WTC11 (cell line): ENCODE measurements around the gene GALNT9. TPM values are rescaled to one million over a fixed set of nuclear protein-coding genes. Genes with fewer than 3 reads are reported as not detected.

ENCODE experiments used
- ATAC-seq: fragments of 200-7000 bp; cut with Tn5 transposase; 2 replicates; pipeline ENCODE4 v1.10.0; 2021; ENCODE audit warnings: mild to moderate bottlenecking, moderate library complexity
- CTCF ChIA-PET: fragments of 300-600 bp; sonication (Branson Sonifier 250); formaldehyde crosslinking; loops from one replicate; lab custom pipeline; 2021; ENCODE audit warnings: antibody characterized with exemption; lab: Charles Lee
- POLR2A ChIA-PET: fragments of 350-600 bp; sonication (Branson Sonifier 250); formaldehyde crosslinking; loops from one replicate; lab custom pipeline; 2021; ENCODE audit warnings: antibody characterized with exemption; lab: Charles Lee
- DNase-seq: peaks from one replicate; pipeline ENCODE4 v3.0.0; 2021; ENCODE audit warnings: low spot score
- H3K27ac Mint-ChIP-seq: 2 replicates; pipeline ENCODE4 v1.8.0; 2021; ENCODE audit warnings: mixed read lengths
- H3K27me3 Mint-ChIP-seq: 2 replicates; pipeline ENCODE4 v1.8.0; 2021; ENCODE audit warnings: low read depth, mild to moderate bottlenecking, moderate library complexity, mixed read lengths
- H3K36me3 Mint-ChIP-seq: 2 replicates; pipeline ENCODE4 v1.8.0; 2021; ENCODE audit warnings: mixed read lengths
- H3K4me1 Mint-ChIP-seq: 2 replicates; pipeline ENCODE4 v1.8.0; 2022; ENCODE audit warnings: mixed read lengths
- H3K4me3 Mint-ChIP-seq: 2 replicates; pipeline ENCODE4 v1.8.0; 2021; ENCODE audit warnings: mild to moderate bottlenecking, moderate library complexity, mixed read lengths
- H3K9me3 Mint-ChIP-seq: 2 replicates; pipeline ENCODE4 v1.8.0; 2021; ENCODE audit warnings: mixed read lengths
- ETV6 ChIP-seq: sonication (generic); formaldehyde crosslinking; IDR thresholded peaks from 2 replicates; pipeline ENCODE4 v1.8.1; 2022; ENCODE audit warnings: mild to moderate bottlenecking, missing genetic modification reagents
- JAZF1 ChIP-seq: fragments of 250-450 bp; sonication (Bioruptor Pico); IDR thresholded peaks from 2 replicates; pipeline ENCODE4 v1.9.0; 2021; ENCODE audit warnings: moderate library complexity, mild to moderate bottlenecking, inconsistent platforms
- KAT7 ChIP-seq: sonication (generic); formaldehyde crosslinking; IDR thresholded peaks from 2 replicates; pipeline ENCODE4 v1.8.1; 2023; ENCODE audit warnings: missing genetic modification reagents, mild to moderate bottlenecking, borderline replicate concordance
- NFATC4 ChIP-seq: fragments of 250-450 bp; sonication (Bioruptor Pico); IDR thresholded peaks from 2 replicates; pipeline ENCODE4 v1.9.0; 2021; ENCODE audit warnings: mild to moderate bottlenecking
- NFE2L1 ChIP-seq: sonication (generic); formaldehyde crosslinking; IDR thresholded peaks from 2 replicates; pipeline ENCODE4 v1.8.1; 2023; ENCODE audit warnings: missing genetic modification reagents
- SMAD4 ChIP-seq: sonication (generic); formaldehyde crosslinking; IDR thresholded peaks from 2 replicates; pipeline ENCODE4 v1.8.0; 2022; ENCODE audit warnings: mild to moderate bottlenecking, missing genetic modification reagents
- TEAD4 ChIP-seq: sonication (generic); formaldehyde crosslinking; IDR thresholded peaks from 2 replicates; pipeline ENCODE4 v1.8.0; 2022; ENCODE audit warnings: mild to moderate bottlenecking, missing genetic modification reagents
- ZNF138 ChIP-seq: sonication (generic); formaldehyde crosslinking; conservative IDR thresholded peaks from 2 replicates; pipeline ENCODE4 v1.8.1; 2022; ENCODE audit warnings: mild to moderate bottlenecking, moderate library complexity, missing genetic modification reagents
- ZNF317 ChIP-seq: sonication (generic); formaldehyde crosslinking; IDR thresholded peaks from 2 replicates; pipeline ENCODE4 v1.8.1; 2023; ENCODE audit warnings: low read depth, mild to moderate bottlenecking, moderate library complexity, missing genetic modification reagents, borderline replicate concordance
- total RNA-seq: library from RNA; stranded (reverse); gene quantifications from 3 replicates; pipeline ENCODE4 v1.2.3, GENCODE V29; 2021
- TF ChIP-seq, protein P1 (sequence below): fragments of 250-450 bp; sonication (Bioruptor Pico); IDR thresholded peaks from 2 replicates; pipeline ENCODE4 v1.9.0; 2021; ENCODE audit warnings: mild to moderate bottlenecking, borderline replicate concordance
- TF ChIP-seq, protein P2 (sequence below): sonication (generic); formaldehyde crosslinking; IDR thresholded peaks from 2 replicates; pipeline ENCODE4 v1.8.1; 2023; ENCODE audit warnings: mild to moderate bottlenecking, missing genetic modification reagents, moderate library complexity
- TF ChIP-seq, protein P3 (sequence below): sonication (generic); formaldehyde crosslinking; conservative IDR thresholded peaks from 2 replicates; pipeline ENCODE4 v1.8.1; 2023; ENCODE audit warnings: mild to moderate bottlenecking, low read depth, missing genetic modification reagents, moderate library complexity
- TF ChIP-seq, protein P4 (sequence below): sonication (generic); formaldehyde crosslinking; IDR thresholded peaks from 2 replicates; pipeline ENCODE4 v1.8.1; 2022; ENCODE audit warnings: mild to moderate bottlenecking, missing genetic modification reagents, moderate library complexity, borderline replicate concordance
- TF ChIP-seq, protein P5 (sequence below): sonication (generic); formaldehyde crosslinking; IDR thresholded peaks from 2 replicates; pipeline ENCODE4 v1.8.0; 2023; ENCODE audit warnings: missing genetic modification reagents
- TF ChIP-seq, protein P6 (sequence below): sonication (generic); formaldehyde crosslinking; IDR thresholded peaks from 2 replicates; pipeline ENCODE4 v1.8.1; 2022; ENCODE audit warnings: low read depth, mild to moderate bottlenecking, moderate library complexity, missing genetic modification reagents, borderline replicate concordance
- TF ChIP-seq, protein P7 (sequence below): fragments of 250-450 bp; sonication (Bioruptor Pico); IDR thresholded peaks from 2 replicates; pipeline ENCODE4 v2.1.2; 2022; ENCODE audit warnings: mild to moderate bottlenecking, moderate library complexity
- TF ChIP-seq, protein P8 (sequence below): sonication (generic); formaldehyde crosslinking; IDR thresholded peaks from 2 replicates; pipeline ENCODE4 v1.8.0; 2023; ENCODE audit warnings: mild to moderate bottlenecking, missing genetic modification reagents

Gene GALNT9
- total RNA-seq, 1 experiment from 2014 or later = 0.90 TPM

DNA sequence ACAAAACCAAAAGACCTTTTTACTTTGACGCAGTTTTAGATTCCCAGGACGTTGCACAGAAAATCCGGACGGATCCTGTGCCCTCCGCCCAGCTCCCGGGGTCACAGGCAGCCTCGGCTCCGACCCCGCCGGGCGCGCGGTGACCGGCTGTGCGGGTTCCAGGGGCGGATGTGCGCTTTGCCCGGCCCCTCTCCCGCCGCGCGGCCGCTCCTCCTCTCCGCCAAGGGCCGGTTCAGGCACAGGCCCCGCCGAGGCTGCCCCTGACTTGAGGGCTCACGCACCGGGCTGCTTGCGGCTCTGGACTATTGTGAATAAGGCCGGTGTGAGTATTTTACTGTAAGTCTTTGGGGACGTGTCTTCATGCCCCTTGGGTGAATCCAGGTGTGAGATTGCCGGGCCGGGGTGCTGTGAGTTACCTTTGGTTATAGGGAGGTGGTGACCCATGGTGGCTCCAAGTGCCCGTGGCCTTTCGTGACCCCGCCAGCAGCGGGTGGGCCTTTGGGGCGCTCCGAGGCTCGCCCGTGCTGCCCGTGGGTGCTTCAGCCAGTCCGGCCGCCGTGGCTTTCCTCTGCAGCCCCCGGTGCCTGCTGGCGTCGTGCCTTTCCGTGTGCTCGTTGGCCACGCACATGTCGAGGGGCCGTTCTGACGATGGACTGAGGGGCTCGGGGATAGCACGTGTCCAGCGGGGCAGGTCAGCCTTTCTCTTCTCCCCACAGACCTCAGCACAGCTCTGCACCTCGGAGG, 139.2 kb downstream of the GALNT9 start (continued):
- TF ChIP-seq ZNF138 (CRISPR knock-in tag) (peak; percentile 61; the same call in 1 of the 2 replicates), JAZF1 (CRISPR knock-in tag) (no peak), NFE2L1 (CRISPR knock-in tag) (no peak)
- TF ChIP-seq, protein P1, sequence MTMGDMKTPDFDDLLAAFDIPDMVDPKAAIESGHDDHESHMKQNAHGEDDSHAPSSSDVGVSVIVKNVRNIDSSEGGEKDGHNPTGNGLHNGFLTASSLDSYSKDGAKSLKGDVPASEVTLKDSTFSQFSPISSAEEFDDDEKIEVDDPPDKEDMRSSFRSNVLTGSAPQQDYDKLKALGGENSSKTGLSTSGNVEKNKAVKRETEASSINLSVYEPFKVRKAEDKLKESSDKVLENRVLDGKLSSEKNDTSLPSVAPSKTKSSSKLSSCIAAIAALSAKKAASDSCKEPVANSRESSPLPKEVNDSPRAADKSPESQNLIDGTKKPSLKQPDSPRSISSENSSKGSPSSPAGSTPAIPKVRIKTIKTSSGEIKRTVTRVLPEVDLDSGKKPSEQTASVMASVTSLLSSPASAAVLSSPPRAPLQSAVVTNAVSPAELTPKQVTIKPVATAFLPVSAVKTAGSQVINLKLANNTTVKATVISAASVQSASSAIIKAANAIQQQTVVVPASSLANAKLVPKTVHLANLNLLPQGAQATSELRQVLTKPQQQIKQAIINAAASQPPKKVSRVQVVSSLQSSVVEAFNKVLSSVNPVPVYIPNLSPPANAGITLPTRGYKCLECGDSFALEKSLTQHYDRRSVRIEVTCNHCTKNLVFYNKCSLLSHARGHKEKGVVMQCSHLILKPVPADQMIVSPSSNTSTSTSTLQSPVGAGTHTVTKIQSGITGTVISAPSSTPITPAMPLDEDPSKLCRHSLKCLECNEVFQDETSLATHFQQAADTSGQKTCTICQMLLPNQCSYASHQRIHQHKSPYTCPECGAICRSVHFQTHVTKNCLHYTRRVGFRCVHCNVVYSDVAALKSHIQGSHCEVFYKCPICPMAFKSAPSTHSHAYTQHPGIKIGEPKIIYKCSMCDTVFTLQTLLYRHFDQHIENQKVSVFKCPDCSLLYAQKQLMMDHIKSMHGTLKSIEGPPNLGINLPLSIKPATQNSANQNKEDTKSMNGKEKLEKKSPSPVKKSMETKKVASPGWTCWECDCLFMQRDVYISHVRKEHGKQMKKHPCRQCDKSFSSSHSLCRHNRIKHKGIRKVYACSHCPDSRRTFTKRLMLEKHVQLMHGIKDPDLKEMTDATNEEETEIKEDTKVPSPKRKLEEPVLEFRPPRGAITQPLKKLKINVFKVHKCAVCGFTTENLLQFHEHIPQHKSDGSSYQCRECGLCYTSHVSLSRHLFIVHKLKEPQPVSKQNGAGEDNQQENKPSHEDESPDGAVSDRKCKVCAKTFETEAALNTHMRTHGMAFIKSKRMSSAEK (CRISPR knock-in tag) = no peak
- TF ChIP-seq, protein P2, sequence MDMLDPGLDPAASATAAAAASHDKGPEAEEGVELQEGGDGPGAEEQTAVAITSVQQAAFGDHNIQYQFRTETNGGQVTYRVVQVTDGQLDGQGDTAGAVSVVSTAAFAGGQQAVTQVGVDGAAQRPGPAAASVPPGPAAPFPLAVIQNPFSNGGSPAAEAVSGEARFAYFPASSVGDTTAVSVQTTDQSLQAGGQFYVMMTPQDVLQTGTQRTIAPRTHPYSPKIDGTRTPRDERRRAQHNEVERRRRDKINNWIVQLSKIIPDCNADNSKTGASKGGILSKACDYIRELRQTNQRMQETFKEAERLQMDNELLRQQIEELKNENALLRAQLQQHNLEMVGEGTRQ (CRISPR knock-in tag) = no peak

DNA sequence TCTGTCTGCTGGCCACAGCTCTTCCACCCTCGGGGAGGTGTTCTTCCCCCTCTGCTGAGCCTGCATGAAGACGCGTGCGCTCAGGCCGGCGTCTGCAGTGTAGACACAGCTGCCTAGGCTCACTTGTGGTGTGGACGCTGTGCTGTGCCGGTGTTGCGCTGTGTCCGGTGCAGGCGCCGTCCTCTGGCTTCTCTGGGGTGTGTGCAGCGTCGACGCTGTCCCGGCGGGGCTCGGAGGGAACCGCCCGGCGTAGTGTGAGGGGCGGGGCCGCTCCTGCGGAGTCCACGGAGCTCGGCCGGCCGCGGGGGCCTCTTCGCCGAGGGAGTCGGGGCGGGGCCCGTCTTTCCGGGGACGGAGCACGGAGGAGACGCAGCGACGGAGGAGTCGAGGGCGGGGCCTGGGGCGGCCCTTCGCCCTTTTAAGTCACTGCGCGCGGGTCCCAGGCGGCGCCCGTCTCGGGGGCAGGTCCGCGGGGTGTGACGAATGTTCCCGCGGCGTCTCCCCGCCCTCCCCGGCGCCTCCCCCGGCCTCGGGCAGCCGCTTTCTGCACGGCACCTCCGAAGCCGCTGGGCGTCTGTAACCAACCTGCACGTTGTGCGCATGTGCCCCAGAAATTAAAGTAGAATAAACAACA, 139.9 kb downstream of the GALNT9 start:
- H3K36me3 Mint-ChIP-seq = peaks cover 10% of the 10 kb centered on the region
- ATAC-seq (peak; percentile 70), DNase-seq (peak; percentile 73)
- ChIA-PET POLR2A (no interaction called here), CTCF (interaction anchor here (0.7 to 2.2 kb wide), 10 partner anchors 11 to 372 kb away, joined by 3 to 8 read pairs (median 4); no protein-coding TSS in a partner anchor)
- peak overlapping the region; percentile 89; the same call in 1 of the 2 replicates for H3K27ac Mint-ChIP-seq
- peaks cover 72% of the 10 kb centered on the region for H3K27me3 Mint-ChIP-seq
- peaks cover 14% of the 10 kb centered on the region for H3K9me3 Mint-ChIP-seq
- H3K4me3 Mint-ChIP-seq = peak overlapping the region; percentile 83
- H3K4me1 Mint-ChIP-seq = peaks cover 7% of the 10 kb centered on the region
- TF ChIP-seq ETV6 (CRISPR knock-in tag) (no peak), ZNF317 (CRISPR knock-in tag) (no peak), NFATC4 (CRISPR knock-in tag) (no peak), KAT7 (CRISPR knock-in tag) (0 out of 2 replicates have a peak, but pooled peaks have one; percentile 34), SMAD4 (CRISPR knock-in tag) (0 out of 2 replicates have a peak, but pooled peaks have one; percentile 3), TEAD4 (CRISPR knock-in tag) (no peak)
- TF ChIP-seq, protein P3, sequence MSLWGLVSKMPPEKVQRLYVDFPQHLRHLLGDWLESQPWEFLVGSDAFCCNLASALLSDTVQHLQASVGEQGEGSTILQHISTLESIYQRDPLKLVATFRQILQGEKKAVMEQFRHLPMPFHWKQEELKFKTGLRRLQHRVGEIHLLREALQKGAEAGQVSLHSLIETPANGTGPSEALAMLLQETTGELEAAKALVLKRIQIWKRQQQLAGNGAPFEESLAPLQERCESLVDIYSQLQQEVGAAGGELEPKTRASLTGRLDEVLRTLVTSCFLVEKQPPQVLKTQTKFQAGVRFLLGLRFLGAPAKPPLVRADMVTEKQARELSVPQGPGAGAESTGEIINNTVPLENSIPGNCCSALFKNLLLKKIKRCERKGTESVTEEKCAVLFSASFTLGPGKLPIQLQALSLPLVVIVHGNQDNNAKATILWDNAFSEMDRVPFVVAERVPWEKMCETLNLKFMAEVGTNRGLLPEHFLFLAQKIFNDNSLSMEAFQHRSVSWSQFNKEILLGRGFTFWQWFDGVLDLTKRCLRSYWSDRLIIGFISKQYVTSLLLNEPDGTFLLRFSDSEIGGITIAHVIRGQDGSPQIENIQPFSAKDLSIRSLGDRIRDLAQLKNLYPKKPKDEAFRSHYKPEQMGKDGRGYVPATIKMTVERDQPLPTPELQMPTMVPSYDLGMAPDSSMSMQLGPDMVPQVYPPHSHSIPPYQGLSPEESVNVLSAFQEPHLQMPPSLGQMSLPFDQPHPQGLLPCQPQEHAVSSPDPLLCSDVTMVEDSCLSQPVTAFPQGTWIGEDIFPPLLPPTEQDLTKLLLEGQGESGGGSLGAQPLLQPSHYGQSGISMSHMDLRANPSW (CRISPR knock-in tag) = no peak
- TF ChIP-seq, protein P4, sequence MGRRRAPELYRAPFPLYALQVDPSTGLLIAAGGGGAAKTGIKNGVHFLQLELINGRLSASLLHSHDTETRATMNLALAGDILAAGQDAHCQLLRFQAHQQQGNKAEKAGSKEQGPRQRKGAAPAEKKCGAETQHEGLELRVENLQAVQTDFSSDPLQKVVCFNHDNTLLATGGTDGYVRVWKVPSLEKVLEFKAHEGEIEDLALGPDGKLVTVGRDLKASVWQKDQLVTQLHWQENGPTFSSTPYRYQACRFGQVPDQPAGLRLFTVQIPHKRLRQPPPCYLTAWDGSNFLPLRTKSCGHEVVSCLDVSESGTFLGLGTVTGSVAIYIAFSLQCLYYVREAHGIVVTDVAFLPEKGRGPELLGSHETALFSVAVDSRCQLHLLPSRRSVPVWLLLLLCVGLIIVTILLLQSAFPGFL (CRISPR knock-in tag) = no peak
- TF ChIP-seq, protein P5, sequence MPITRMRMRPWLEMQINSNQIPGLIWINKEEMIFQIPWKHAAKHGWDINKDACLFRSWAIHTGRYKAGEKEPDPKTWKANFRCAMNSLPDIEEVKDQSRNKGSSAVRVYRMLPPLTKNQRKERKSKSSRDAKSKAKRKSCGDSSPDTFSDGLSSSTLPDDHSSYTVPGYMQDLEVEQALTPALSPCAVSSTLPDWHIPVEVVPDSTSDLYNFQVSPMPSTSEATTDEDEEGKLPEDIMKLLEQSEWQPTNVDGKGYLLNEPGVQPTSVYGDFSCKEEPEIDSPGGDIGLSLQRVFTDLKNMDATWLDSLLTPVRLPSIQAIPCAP (CRISPR knock-in tag) = no peak
- TF ChIP-seq, protein P6, sequence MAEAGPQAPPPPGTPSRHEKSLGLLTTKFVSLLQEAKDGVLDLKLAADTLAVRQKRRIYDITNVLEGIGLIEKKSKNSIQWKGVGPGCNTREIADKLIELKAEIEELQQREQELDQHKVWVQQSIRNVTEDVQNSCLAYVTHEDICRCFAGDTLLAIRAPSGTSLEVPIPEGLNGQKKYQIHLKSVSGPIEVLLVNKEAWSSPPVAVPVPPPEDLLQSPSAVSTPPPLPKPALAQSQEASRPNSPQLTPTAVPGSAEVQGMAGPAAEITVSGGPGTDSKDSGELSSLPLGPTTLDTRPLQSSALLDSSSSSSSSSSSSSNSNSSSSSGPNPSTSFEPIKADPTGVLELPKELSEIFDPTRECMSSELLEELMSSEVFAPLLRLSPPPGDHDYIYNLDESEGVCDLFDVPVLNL (CRISPR knock-in tag) = no peak
- TF ChIP-seq, protein P7, sequence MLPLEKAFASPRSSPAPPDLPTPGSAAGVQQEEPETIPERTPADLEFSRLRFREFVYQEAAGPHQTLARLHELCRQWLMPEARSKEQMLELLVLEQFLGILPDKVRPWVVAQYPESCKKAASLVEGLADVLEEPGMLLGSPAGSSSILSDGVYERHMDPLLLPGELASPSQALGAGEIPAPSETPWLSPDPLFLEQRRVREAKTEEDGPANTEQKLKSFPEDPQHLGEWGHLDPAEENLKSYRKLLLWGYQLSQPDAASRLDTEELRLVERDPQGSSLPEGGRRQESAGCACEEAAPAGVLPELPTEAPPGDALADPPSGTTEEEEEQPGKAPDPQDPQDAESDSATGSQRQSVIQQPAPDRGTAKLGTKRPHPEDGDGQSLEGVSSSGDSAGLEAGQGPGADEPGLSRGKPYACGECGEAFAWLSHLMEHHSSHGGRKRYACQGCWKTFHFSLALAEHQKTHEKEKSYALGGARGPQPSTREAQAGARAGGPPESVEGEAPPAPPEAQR = no peak
- TF ChIP-seq, protein P8, sequence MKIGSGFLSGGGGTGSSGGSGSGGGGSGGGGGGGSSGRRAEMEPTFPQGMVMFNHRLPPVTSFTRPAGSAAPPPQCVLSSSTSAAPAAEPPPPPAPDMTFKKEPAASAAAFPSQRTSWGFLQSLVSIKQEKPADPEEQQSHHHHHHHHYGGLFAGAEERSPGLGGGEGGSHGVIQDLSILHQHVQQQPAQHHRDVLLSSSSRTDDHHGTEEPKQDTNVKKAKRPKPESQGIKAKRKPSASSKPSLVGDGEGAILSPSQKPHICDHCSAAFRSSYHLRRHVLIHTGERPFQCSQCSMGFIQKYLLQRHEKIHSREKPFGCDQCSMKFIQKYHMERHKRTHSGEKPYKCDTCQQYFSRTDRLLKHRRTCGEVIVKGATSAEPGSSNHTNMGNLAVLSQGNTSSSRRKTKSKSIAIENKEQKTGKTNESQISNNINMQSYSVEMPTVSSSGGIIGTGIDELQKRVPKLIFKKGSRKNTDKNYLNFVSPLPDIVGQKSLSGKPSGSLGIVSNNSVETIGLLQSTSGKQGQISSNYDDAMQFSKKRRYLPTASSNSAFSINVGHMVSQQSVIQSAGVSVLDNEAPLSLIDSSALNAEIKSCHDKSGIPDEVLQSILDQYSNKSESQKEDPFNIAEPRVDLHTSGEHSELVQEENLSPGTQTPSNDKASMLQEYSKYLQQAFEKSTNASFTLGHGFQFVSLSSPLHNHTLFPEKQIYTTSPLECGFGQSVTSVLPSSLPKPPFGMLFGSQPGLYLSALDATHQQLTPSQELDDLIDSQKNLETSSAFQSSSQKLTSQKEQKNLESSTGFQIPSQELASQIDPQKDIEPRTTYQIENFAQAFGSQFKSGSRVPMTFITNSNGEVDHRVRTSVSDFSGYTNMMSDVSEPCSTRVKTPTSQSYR = no peak
